Measurements from ENCODE around the gene RNF180. TPM values are rescaled to one million over a fixed set of nuclear protein-coding genes. Genes with fewer than 3 reads are reported as not detected.

Gene RNF180
- total and polyA plus RNA-seq, 2 of the 8 experiments (the other 6 are each of a cell fraction or from before 2014, with no cell fraction given): 0.39 to 2.3 TPM

DNA sequence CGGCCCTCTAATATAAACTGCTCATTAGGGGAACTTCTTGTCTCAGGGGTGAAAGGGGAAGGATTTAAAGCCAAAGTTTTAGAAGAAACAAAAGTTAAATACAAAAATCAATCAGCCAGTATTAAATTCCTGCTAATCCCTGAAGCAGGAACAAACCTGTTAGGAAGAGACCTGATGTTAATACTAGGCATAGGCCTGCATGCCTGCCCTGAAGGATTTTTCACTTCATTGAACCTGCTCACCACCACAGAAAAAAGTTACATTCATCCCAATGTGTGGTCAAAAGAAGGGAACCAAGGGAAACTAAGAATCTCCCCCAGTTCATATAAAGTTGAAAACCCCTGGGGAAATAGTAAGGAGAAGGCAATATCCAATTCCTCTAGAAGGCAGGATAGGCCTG lies 9.4 kb upstream of the RNF180 start:
- 91% methylated on average over 1 of the region's 1 CpG; no CpG with 5 or more reads in 1 of the 2 experiments for WGBS, 2 experiments (ENCODE audit: extremely low coverage in 1 of 2, insufficient coverage in 1 of 2, insufficient read length in 1 of 2, insufficient replicate concordance in 2 of 2, low coverage in 1 of 2, low lambda C conversion rate in 2 of 2, missing lambda C conversion rate in 1 of 2)

More for the DNA sequence above, 9.4 kb upstream of the RNF180 start:
- no peaks in the 10 kb centered on the region for H3K23me2 ChIP-seq (ENCODE audit: low read depth, low read length)
- no peak overlapping the region for H4K5ac ChIP-seq (ENCODE audit: insufficient read length, low read depth, low read length)
- no peak overlapping the region for H3K18ac ChIP-seq (ENCODE audit: extremely low read depth, low read length)
- H2AFZ ChIP-seq (ENCODE audit: low read length): no peak overlapping the region
- FAIRE-seq (no peak), DNase-seq (ENCODE audit: low read depth in 1 of 2, low spot score in 2 of 2) (no peak)
- H2BK15ac ChIP-seq (ENCODE audit: low read length): no peak overlapping the region
- no peak overlapping the region for H4K8ac ChIP-seq (ENCODE audit: extremely low read depth, insufficient read depth, low read length)
- no peak overlapping the region for H3K27ac ChIP-seq (ENCODE audit: low read depth, low read length)
- H3K4me2 ChIP-seq (ENCODE audit: insufficient read depth in 1 of 2, low read depth in 2 of 2, low read length in 2 of 2): no peak overlapping the region
- no peaks in the 10 kb centered on the region for H3K9me3 ChIP-seq (ENCODE audit: insufficient read depth in 2 of 2, low read depth in 1 of 2, low read length in 1 of 2)
- H3K79me1 ChIP-seq (ENCODE audit: low read depth, low read length): no peaks in the 10 kb centered on the region
- ChIA-PET CTCF (ENCODE audit: partially characterized antibody) (interaction anchor here (1.5 to 1.6 kb wide), 2 partner anchors 8 to 455 kb away, joined by 6 to 8 read pairs; no protein-coding TSS in a partner anchor), POLR2A (ENCODE audit: partially characterized antibody) (no interaction called here)
- H3K14ac ChIP-seq (ENCODE audit: insufficient read length): no peak overlapping the region
- no peaks in the 10 kb centered on the region for H3K79me2 ChIP-seq (ENCODE audit: control insufficient read depth in 1 of 2, insufficient read depth in 2 of 2, low read length in 2 of 2)
- H3K27me3 ChIP-seq (replicated peaks in 1 of 4; ENCODE audit: control insufficient read depth in 3 of 4, extremely low read depth in 1 of 4, insufficient read depth in 3 of 4, low read length in 3 of 4): no peaks in the 10 kb centered on the region
- H3K4ac ChIP-seq (replicated peaks; ENCODE audit: insufficient read length, low read depth, low read length): no peak overlapping the region
- no peak overlapping the region for H2AK5ac ChIP-seq (ENCODE audit: low read depth, low read length)
- H2BK12ac ChIP-seq (ENCODE audit: low read depth, low read length): no peak overlapping the region
- H2BK5ac ChIP-seq (ENCODE audit: low read depth, low read length): no peak overlapping the region
- no peak overlapping the region for H3K23ac ChIP-seq (ENCODE audit: insufficient read length)
- no peak overlapping the region for H4K91ac ChIP-seq (replicated peaks; ENCODE audit: insufficient read length, low read length)
- TF ChIP-seq PHF8 (conservative IDR thresholded peaks at IDR 0.05; ENCODE audit: low read depth, low read length) (no peak), JUN (IDR thresholded peaks at IDR 0.05; ENCODE audit: low read depth, low read length) (no peak), HDAC6 (IDR thresholded peaks at IDR 0.05; ENCODE audit: low read depth, low read length) (no peak), BRCA1 (IDR thresholded peaks at IDR 0.05; ENCODE audit: low read depth, low read length) (no peak), HDAC2 (IDR thresholded peaks at IDR 0.05; ENCODE audit: borderline replicate concordance in 1 of 2, low read depth in 2 of 2, low read length in 2 of 2) (no peak), CREB1 (IDR thresholded peaks at IDR 0.05) (no peak), CBX5 (IDR thresholded peaks at IDR 0.05; ENCODE audit: low read depth, low read length) (no peak), SP4 (IDR thresholded peaks at IDR 0.05; ENCODE audit: low read length) (no peak), SP1 (IDR thresholded peaks at IDR 0.05; ENCODE audit: low read depth, low read length) (no peak), TAF7 (optimal IDR thresholded peaks at IDR 0.05; ENCODE audit: borderline replicate concordance, low read depth, low read length) (no peak), YY1 (IDR thresholded peaks at IDR 0.05; ENCODE audit: low read depth, low read length) (no peak), KDM4A (IDR thresholded peaks at IDR 0.05; ENCODE audit: low read depth, low read length, severe bottlenecking) (no peak), SIRT6 (IDR thresholded peaks at IDR 0.05; ENCODE audit: low read length) (no peak)
- TF ChIP-seq, protein P1, sequence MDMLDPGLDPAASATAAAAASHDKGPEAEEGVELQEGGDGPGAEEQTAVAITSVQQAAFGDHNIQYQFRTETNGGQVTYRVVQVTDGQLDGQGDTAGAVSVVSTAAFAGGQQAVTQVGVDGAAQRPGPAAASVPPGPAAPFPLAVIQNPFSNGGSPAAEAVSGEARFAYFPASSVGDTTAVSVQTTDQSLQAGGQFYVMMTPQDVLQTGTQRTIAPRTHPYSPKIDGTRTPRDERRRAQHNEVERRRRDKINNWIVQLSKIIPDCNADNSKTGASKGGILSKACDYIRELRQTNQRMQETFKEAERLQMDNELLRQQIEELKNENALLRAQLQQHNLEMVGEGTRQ (IDR thresholded peaks at IDR 0.05; ENCODE audit: low read length): no peak
- H3K9ac ChIP-seq (replicated peaks in 1 of 4; ENCODE audit: extremely low read depth in 1 of 4, low read depth in 3 of 4, low read length in 3 of 4): no peak overlapping the region
- H4K20me1 ChIP-seq (replicated peaks in 1 of 2; ENCODE audit: control insufficient read depth in 1 of 2, insufficient read depth in 2 of 2, low read length in 2 of 2): no peaks in the 10 kb centered on the region
- H3K36me3 ChIP-seq (ENCODE audit: control insufficient read depth in 2 of 4, insufficient read depth in 4 of 4, low read length in 3 of 4): no peaks in the 10 kb centered on the region
- H3K4me3 ChIP-seq (ENCODE audit: extremely low read depth in 1 of 4, insufficient read depth in 2 of 4, low read depth in 3 of 4, low read length in 4 of 4): no peak overlapping the region
- H3K4me1 ChIP-seq (replicated peaks in 1 of 4; ENCODE audit: control insufficient read depth in 3 of 4, insufficient read depth in 4 of 4, low read length in 3 of 4): peaks cover 0 to 8% (median 5%) of the 10 kb centered on the region in 4 experiments; a peak in 3 of 7 replicates
- H3K56ac ChIP-seq (replicated peaks; ENCODE audit: insufficient read length, low read depth, low read length): no peak overlapping the region
- H2BK120ac ChIP-seq (replicated peaks; ENCODE audit: low read depth, low read length): no peak overlapping the region
- H2BK20ac ChIP-seq (ENCODE audit: low read length): no peak overlapping the region
